GM19023 (cell line): ENCODE data around the gene DHRSX.
"Not testable (repeated sequence)": the region's sequence is repeated elsewhere in the genome, so short reads cannot be mapped to it uniquely, and the experiment has no call there.

Source experiments
- ATAC-seq: cut with Tn5 transposase; IDR thresholded peaks from one replicate; pipeline ENCODE4 v1.9.1; 2021; ENCODE audit warnings: mild to moderate bottlenecking, moderate library complexity; ENCODE audit not compliant: unreplicated experiment

The DHRSX gene

DNA sequence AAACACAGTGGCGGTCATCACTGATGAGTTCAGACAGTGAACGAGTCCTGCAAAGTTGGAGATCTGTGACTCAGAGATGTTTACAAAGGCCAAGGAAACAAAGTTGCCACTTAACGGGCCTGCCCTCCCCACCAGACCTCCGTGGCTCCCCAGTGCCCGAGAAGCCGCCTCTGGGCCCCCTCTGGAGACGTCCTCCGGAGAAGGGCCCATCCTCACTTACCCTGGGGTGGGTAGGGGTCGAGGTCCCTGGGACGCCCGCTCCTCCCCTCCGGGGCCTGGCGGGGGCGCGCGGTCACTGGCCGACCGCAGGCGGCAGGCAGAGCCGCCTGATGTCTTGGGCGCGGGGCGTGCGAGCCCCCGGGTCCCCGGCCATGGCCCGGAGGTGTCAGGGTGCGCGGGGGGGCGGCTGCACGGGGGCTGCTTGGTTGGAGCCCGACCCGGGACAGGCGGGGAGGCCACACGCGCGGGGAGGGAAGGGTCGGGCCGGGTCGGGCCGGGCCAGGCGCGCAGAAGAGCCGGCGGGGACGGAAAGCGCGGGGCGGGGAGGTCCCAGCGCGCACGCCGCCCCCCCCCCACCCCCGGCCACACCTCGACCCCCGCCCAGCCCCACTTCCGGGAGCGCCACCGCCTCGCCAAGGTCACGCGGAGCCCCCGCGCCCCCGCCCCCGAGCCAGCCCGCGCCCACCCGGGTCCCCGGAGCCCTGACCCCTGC is 529 bp downstream of the DHRSX start:
- peak; percentile 54 for ATAC-seq

DNA sequence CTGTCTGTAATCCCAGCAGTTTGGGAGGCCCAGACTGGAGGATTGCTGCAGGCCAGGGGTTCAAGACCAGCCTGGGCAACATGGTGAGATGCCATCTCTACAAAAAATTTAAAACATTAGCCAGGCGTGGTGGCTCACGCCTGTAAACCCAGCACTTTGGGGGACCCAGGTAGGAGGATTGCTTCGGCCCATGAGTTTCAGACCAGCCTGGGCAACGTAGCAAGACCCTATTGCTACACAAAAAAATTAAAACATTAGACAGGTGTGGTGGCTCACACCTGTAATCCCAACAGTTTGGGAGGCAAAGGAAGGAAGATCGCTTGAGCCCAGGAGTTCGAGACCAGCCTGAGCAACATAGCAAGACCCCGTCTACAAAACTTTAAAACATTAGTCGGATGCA is 1.3 kb downstream of the DHRSX start:
- no peak for ATAC-seq

DNA sequence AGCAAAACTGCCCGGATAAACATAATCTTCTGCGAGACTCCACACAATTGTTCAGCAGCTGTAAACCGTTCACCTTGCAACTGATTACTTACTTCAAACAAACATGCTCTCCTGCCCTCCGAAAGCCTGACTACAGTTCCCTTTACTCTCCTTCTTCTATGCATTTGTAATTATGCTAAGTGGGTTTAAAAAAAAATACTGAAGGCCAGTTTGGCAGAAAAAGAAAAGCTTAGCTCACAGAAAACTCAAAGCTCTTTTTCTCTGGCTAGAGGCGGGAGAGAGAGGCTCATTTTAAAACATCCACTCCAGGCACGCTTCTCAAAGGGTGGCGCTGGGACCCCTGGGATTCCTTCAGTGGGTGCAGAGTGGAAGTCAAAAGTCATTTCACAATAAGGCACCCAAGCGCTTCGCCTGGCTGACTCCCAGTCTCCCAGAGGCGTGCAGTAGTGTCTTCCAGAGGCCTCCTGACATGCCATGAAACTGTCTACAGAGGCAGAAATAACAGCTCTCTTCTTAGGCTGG is 1.9 kb downstream of the DHRSX start:
- ATAC-seq = no peak

DNA sequence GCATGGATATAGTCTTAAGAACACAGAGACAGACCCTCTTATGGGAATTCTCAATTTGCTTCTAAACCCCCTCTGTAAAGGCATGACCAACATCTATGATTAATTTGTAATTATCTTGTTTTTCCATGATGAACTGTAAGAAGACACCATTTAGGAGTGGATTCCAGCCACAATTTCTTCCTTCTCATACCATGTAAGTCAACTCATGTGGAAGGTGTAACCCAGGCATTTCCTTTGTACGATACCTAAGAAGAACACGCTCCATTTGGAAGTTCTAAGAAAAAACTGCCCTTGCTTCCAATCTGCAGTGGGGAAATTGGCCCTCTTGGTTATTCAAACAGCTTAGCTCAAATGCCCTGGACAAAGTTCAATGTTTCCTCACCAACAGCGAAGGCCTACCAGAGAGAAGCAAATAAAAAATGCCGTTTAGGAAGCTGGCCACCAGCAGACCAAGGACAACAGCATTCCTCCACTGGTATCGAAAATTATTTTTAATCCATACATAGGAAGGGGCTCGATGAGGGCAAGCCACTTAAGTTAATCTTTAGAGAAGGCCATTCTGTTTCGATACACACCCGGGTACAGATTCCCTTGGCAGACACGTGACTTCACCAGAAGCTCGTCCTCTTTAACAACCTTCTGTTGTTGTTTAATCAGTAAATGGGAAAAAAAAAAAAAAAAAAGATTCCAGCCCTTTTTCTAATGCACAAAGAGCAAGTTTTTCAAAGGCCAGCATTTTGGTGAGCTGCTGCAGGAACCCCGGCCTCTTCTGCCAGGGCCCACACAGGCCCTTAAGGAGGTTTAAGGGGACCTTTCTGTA is 2.6 kb downstream of the DHRSX start:
- no peak for ATAC-seq

DNA sequence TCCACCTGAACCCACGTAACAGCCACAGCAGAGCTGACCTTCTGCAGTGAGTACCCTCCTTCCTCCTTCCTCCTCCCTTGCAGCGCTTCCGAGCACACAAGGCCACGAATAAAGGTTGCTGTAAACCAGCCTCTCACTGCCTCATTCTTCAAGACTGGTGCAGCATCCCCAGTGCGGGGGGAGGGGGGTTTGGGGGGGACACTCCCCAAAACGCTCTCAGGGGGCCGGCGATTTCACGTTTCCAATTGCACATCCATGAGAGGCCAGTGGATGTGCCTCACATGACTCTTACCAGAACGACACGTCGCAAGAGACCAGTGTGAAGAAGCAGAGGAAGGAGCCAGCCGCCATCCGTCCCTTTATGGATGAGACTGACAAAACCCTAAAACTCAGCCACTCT is 5.2 kb downstream of the DHRSX start:
- ATAC-seq = no peak

DNA sequence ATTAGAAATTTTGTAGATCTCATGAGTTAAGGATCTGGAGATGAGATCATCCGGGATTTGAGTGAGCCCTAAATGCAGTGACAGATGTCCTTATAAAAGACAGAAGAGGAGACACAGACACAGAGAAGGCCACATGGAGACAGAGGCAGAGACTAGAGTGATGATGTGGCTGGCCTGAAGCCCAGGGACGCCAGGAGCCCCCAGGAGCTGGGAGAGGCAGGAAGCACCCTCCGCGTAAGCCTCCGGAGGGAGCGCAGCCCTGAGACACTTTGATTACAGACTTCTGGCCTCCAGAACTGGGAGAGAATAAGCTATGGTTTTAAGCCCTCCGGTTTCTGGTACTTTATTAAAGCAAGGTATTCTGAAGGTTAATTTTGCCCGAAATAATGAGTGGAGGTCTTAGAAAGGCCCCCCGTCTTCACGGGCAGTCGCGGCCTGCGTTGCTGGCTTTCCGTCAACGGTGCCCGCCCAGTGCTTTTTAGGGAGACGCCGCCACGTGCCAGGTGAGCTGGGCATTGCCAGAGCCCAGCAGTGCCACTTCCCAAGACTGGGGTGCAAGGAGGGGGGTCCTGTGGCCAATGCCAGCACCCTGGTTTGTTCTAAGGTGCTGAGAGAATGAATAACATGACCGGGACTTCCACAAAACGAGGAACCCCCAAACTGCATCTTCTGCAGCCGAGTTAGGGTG is 8.1 kb downstream of the DHRSX start:
- ATAC-seq = no peak

DNA sequence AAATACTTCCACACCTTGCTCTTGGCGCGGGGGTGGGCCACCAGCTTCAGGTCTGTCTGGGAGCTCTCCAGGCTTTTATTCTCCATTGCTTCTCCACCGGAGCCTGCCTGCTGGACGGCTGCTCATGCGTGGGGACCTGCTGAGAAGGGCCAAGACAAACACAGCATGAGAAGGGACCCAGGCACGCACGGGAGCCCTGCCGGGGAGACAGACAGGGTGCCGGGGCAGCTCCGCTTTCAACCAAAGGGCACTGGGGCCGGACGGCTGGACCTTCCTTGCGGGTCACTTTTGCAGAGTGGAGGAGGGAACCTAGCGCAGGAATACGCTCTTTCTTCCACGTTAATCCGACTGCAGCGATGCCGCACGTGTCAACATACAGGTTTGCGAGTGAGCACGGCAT is 10.1 kb downstream of the DHRSX start:
- ATAC-seq = no peak

DNA sequence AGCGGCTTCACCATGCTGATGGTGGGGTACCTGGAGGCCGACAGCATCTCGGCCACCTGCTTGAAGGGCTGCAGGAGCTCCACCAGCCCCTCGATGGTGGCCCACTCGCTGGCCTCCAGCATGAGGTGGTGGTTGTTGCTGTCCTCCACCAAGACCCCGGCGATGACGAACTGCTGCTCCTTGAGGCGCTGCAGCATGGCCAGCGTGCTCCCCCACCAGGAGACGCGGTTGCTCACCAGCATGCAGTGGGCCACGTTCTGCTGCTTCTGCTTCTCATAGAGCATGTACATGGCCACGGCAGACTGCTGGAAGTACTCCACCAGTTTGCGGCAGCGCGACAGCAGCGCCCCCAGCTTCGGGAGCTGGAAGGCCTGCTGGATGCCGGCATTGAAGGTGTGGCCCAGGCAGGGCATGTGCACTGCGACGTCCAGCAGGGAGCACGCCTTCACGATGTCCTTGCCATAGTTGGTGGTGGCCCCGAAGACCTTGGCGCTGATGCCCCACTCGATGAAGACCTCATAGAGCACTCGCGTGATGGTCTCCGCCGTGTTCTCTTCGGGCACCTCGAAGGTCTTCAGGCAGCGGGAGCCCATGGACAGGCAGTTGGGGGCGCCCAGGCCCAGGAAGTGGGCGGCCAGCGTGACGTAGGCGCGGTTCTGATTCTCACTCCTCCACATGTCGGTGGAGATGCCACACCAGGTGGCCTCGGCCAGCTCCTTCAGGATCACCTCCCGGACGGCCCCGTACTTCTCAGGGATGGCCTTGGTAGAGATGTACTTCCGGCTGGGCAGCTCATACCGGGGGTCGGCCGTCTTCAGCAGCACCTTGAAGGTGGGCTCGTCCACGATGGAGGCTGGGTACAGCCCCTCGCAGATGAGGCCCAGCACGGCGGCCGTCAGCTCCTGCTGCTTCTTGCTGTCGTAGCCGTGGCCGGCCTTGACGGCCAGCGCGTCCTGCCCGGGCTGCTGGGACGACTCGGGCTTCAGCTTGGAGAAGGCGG is 11.0 kb downstream of the DHRSX start:
- no peak for ATAC-seq

DNA sequence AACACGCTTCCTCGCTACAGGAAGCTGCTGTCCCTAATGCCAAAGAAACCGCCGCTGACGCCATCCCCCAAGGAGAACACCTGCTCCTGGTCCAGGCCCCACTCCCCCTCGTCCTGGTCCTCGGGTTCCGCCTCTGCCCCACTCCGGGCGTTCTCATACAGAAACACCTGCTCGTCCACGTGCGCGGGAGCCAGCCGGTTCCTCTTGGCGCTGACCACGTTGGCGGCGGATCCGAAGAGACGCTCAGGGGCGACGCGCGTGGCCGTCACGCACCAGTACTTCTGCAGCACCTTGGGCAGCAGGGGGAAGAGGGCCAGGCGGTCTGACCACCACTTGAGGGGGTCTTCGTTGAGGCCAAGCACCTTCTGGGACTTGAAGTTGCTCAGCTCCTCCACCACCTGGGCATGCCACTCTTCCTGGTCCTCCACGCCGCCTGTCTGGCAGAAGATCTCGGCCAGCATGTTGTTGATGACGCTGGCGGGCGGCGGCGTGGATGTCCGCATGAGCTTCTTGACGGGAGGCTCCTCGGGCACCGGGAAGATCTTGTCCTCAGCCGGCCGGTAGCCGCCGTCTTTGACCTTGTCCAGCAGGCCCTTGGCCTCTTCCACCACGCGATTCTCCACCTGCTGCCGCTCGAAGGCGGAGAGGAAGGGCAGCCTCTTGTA is 12.0 kb downstream of the DHRSX start:
- no peak for ATAC-seq

DNA sequence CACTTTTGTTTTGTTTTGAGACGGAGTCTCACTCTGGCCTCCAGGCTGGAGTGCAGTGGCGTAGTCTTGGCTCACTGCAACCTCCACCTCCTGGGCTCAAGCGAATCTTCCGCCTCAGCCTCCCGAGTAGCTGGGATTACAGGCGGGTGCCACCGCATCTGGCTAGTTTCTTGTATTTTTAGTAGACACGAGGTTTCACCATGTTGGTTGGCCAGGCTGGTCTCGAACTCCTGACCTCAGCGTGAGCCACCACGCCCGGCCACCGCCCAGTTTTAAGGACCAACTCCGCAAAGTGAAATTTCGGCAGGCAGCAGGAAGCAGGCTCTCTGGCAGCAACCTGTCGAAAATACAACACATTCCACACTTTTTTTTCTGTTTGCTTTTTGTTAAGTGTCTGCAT is 13.4 kb downstream of the DHRSX start:
- ATAC-seq = no peak

DNA sequence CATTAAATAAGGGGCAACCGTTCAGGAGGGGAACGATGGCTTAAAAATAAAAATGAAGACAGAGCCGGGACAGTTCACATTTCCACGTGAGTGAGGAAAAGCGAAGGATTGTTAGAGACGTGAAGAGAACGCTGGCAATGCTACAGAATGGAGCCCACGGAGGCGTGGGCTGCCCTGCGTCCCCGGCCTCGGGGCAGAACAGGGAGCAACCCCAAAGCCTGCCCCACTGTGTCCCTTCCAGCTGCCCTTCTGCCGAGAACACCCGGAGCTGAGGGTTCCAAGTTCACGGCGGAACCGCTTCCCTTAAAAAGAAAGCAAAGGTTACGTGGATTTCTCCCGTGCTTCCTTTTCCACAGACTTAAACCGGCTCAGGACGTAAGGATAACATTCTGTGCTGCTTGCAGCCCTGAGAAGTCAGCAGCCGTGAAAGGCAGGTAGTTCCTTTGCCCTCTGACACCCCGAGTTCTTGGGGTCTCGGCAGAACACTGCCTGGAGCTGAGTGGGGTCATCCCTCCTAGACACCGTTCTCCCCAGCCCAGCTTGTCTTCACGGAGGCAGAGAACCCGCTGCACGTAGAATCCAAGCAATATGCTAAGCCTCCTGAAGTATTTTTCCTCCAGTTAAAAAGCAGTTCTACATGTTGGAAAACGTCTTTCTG is 14.2 kb downstream of the DHRSX start:
- no peak for ATAC-seq

DNA sequence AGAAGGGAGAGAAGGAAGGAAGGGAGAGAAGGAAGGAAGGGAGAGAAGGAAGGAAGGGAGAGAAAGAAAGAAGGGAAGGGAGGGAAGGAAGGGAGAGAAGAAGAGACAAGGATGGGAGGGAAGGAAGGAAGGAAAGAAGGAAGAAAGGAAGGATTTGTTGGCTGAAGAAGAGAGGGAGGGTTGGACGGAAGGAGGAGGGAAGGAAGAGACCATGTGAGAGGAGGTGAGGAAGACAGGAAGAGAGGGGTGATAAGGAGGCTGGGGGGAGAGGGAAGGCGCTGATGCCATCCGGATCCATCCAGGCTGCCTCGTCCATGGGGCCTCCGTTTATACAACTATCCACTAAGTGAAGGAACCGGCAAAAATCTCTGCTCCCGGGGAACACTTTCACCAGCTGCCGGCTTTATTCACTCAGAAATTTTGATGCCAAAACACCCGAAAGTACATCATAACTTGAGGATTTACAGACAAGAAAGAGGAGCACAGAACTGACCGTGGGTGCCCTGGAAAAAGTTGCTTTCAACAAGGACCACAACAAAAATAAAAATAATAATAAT is 14.9 kb downstream of the DHRSX start:
- no peak for ATAC-seq

DNA sequence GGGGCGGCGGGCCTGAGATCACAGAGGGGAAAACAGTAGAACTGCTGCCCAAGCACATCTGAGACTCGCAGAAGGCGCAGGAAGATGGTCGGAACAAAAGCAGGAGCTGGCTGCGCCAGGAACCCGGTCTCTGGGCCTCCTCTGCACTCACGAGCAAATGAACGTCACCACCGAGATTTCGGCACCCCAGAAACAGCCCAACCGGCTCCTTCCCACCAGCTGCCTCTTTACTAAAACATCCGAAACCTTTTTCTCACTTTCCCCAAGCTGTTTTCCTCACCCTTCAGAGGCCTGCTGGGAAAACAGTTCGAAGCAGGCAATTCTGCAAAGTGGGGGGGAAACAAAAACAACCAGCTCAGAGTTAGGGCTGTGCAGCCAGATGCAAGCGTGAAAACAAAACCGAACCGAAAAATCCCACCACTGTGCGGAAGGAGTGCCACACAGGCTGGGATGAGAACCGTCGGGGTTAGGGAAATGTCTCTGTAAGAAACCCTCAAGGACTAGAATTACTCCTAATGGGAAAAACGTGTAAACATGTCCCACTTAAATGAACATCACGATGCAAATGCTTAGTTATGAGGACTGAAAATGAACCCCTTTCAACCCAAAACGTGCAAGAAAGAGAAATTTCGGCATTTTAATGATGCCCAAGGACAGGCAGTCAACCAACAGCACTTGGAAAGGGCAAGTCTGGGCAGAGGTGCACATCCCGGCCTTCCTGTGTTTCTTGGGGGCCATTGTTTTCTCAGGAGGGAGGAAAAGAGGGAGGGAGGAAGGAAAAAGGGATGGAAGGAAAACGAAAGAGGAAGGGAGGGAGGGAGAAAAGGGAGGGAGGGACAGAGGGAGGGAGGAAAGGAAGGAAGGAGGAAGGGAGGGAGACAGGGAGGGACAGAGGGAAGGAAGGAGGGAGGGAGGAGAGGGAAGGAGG is 15.8 kb downstream of the DHRSX start:
- no peak for ATAC-seq

DNA sequence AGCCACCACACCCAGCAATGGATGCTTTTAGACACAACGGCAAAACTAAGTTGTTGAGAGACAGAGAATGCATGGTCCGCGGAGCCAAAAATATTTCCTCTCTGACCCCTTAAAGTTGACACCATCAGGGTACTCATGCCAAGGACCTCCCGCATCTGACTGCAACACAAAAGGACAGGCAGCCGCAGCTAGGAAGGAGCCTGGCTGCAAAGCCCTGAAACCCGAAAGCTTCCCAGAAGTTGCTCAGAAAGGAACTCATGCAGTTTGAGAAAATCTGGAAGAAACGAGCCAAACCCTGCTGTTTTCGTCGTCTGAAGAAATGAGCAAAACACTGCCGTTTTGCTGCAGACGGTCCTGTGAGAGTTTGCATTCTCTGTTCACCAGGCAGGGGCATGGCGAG is 16.5 kb downstream of the DHRSX start:
- no peak for ATAC-seq

DNA sequence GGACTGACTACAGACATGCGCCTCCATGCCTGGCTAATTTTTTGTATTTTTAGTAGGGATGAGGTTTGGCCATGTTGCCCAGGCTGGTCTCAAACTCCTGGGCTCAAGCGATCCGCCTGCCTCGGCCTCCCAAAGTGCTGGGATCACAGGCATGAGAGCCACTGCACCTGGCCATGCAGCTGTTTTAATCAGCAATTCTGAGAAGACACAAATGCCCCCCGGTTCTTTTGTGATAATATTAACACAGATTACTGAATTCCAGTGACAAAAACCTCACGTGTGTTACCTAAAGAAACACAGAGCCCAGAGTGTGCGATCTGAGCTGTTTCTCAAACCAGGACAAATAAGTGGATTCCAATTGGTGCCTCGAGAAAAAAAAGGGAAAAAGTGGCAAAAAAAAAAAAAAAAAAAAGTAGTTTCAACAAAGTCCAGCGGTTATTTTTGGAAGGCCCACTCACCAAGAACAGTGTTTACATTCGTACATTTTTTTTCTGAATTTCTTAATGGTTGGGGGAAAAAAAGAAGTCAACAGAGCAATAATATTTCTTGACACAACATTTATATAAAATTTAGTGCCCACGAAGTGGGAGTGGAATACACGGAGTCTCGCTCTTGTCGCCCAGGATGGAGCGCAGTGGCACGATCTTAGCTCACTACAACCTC is 17.2 kb downstream of the DHRSX start:
- ATAC-seq = no peak

DNA sequence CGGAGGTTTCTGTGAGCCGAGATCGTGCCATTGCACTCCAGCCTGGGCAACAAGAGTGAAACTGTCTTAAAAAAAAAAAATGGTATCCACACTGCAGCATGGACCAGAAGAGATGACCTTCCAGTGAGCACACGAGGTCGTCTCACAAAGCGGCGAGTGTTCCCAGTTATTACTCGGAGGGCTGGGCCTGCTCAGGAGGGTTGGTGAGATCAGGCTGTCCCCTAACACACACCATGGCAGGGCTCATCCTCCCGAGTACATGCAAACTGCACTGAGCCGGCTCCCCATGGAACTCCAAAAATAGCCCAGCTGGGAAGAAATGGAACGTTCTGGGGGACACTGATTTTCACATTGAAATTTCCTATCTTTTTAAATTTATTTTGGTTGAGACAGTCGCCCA is 19.2 kb downstream of the DHRSX start:
- not testable (repeated sequence) for ATAC-seq

DNA sequence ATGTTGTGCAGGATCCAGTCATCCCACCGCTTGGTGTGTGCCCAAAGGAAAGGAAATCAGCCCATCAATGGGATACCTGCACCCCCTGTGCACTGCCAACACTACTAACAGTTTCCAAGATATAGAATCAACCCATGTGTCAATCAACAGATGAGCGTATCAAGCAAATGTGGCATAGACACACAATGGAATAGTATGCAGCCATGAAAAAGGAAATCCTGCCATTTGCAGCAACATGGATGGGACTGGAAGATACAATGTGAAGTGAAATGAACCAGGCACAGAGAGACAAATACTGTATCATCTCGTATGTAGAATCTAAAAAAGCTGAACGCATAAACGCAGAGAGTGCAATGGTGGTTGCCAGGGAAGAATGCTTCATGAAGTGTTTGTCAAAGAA is 20.8 kb downstream of the DHRSX start:
- ATAC-seq = not testable (repeated sequence)

DNA sequence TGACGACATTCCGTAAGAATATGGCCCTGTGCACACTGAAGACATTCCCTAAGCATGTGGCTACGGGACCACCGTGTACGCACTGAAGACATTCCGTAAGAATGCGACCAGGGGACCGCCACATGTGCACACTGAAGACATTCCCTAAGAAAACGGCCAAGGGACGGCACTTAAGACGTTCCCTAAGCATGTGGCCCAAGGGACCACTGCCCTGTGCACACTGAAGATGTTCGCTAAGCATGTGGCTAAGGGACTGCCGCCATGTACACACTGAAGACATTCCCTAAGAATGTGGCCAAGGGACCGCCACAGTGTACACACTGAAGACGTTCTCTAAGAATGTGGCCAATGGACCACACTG is 21.4 kb downstream of the DHRSX start:
- ATAC-seq = no peak
